ENCODE data around the gene BAG3.

- no peak for TF ChIP-seq EP300 (IDR thresholded peaks at IDR 0.05)
- TF ChIP-seq, protein P1, sequence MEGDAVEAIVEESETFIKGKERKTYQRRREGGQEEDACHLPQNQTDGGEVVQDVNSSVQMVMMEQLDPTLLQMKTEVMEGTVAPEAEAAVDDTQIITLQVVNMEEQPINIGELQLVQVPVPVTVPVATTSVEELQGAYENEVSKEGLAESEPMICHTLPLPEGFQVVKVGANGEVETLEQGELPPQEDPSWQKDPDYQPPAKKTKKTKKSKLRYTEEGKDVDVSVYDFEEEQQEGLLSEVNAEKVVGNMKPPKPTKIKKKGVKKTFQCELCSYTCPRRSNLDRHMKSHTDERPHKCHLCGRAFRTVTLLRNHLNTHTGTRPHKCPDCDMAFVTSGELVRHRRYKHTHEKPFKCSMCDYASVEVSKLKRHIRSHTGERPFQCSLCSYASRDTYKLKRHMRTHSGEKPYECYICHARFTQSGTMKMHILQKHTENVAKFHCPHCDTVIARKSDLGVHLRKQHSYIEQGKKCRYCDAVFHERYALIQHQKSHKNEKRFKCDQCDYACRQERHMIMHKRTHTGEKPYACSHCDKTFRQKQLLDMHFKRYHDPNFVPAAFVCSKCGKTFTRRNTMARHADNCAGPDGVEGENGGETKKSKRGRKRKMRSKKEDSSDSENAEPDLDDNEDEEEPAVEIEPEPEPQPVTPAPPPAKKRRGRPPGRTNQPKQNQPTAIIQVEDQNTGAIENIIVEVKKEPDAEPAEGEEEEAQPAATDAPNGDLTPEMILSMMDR (IDR thresholded peaks at IDR 0.05) = peak in 2 of 5 experiments; percentile 8 to 32
- TF ChIP-seq POLR2A (IDR thresholded peaks at IDR 0.05) = no peak
These were observed 48.7 kb upstream of the BAG3 start for GRCh38 chr10:119602241-119603095.

Data from tibial nerve (tissue), 4 donors.